Coronary artery (tissue), 2 donors: ENCODE data around the gene ST8SIA6.

Source experiments
- DNase-seq: peaks from one replicate; pipeline ENCODE4 v3.0.0-alpha.2; 2017; ENCODE audit warnings: low spot score
- H3K27ac ChIP-seq, 2 donors: fragments of 200-600 bp; sonication (generic); one replicate each; pipeline ENCODE4 v1.5.1; 2016 to 2019
- H3K4me3 ChIP-seq: fragments of 200-600 bp; sonication (generic); 2 replicates; pipeline ENCODE4 v1.5.1; 2016; ENCODE audit warnings: mild to moderate bottlenecking, moderate library complexity
- TF ChIP-seq, protein P1 (sequence below): fragments of 200-600 bp; sonication (generic); IDR thresholded peaks from one replicate; pipeline ENCODE4 v1.5.1; 2019; ENCODE audit warnings: antibody characterized with exemption

ST8SIA6 gene

DNA sequence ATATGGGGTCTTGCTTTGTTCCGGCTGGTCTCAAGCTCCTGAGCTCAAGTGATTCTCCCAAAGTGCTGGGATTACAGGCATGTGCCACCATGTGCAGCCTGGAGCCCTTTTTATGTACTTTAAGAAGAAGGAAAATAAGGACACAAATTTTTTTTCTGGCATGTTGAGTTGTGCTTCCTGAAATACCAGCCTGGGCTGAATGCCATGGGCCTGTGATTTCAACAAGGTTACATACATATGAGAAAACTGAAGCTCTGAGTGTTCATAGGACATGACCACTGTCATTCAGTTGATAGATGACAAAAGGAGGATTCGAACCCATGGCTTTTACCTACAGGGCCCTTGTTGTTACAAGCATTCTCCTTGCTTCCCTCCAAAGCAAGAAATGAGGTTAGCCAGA lies 36.1 kb downstream of the ST8SIA6 start:
- DNase-seq, result no peak
- TF ChIP-seq, protein P1, sequence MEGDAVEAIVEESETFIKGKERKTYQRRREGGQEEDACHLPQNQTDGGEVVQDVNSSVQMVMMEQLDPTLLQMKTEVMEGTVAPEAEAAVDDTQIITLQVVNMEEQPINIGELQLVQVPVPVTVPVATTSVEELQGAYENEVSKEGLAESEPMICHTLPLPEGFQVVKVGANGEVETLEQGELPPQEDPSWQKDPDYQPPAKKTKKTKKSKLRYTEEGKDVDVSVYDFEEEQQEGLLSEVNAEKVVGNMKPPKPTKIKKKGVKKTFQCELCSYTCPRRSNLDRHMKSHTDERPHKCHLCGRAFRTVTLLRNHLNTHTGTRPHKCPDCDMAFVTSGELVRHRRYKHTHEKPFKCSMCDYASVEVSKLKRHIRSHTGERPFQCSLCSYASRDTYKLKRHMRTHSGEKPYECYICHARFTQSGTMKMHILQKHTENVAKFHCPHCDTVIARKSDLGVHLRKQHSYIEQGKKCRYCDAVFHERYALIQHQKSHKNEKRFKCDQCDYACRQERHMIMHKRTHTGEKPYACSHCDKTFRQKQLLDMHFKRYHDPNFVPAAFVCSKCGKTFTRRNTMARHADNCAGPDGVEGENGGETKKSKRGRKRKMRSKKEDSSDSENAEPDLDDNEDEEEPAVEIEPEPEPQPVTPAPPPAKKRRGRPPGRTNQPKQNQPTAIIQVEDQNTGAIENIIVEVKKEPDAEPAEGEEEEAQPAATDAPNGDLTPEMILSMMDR, result no peak
- Histone ChIP-seq H3K4me3 (no peak overlapping the region), H3K27ac (no peak overlapping the region)

DNA sequence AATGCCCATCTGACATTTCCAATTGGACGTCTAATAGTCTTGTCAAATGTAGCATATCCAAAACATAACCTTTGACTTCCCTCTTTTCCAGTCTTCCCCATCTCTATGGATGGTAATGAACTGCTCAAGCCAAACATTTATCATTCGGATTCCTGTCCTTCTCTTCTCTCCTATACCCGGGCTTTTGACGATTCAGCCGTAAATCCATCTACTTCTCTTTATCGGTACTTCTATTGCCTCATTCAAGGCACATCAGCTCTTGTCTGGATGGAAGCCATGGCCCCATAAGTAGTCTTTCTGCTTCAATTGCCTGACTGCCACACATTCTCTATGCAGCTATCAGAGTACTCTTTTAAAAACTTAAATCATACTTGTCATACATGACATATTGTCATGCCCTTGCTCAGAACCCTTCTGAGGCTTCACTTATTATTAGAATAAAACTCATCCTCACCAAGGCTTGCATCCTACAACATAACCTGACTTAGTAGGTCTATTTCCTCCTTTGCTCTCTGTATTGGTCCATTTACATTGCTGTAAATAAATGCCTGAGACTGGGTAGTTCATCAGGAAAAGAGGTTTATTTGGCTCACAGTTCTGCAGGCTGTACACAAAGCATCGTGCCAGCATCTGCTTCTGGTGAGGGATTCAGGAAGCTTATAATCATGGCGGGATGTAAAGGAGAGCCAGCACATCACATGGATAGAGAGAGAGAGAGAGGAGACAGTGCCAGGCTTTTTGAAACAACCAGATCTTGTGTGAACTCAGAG lies 37.8 kb downstream of the ST8SIA6 start:
- DNase-seq, result no peak
- TF ChIP-seq, protein P1, result no peak
- H3K27ac ChIP-seq, result no peak overlapping the region
- no peak overlapping the region for H3K4me3 ChIP-seq

DNA sequence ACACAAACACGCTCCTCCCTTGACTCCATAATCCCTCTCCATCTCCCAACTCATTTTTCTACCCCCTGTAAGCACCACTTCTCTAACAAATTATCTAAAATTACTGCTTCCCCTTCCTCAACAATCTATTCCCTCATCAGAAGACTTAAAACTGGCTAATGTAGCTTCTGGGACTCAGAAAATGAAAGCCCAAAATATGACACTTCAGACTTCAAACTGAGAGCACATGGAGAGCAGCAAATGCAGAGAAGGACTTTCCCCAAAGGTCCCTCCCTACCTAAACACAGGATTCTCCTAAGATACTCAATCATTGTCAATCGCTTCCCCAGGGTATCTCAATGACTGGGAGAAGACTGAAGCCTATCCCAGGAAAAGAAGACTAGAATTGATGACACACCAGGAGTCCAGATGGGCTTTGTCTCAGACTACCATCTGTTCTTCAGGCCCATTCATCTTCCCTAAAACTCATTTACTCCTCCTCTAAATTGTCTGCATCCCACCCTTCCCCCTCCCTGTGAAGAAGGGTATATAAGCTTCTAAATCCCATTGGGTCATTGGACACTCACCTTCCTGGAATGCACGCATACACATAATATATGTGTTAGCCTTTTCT lies 39.2 kb downstream of the ST8SIA6 start:
- no peak for DNase-seq
- no peak overlapping the region for H3K27ac ChIP-seq
- H3K4me3 ChIP-seq, result no peak overlapping the region
- TF ChIP-seq, protein P1, result no peak

DNA sequence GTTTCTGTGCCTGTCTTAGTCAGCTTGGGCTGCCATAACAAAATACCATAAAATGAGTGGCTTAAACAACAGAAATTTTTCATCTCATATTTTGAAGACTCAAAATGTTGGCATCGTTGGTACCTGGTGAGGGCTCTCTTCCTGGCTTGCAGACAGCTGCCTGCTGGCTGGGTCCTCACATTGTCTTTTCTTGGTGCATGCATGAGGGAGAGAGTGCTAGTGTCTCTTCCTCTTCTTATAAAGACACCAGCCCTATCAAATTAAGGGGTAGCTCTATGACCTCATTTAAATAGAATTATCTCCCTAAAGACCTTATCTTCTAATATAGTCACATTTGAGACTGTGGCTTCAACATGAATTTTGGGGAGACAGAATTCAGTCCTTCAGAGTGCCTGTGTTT lies 39.9 kb downstream of the ST8SIA6 start:
- no peak for DNase-seq
- Histone ChIP-seq H3K4me3 (no peak overlapping the region), H3K27ac (no peak overlapping the region)
- TF ChIP-seq, protein P1, result no peak

DNA sequence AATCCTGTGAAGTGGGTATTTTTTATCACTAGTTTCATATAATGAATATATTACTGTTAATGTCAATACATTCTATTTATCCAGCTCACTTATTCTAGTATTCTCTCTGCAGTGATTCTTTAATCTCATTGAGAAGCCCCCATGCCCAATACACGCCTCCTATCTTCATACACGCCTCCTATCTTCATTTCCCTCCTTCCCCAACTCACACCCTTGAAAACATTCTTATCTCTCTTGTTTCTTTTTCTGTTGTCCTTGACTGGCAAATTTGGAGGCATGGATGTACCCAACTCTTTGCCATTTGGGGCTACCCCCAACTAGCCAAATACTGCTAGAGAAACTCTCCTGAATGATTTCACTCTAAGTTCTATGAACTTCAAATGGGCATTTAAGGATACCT lies 40.5 kb downstream of the ST8SIA6 start:
- Histone ChIP-seq H3K4me3 (no peak overlapping the region), H3K27ac (no peak overlapping the region)
- TF ChIP-seq, protein P1, result no peak
- DNase-seq, result no peak

- TF ChIP-seq, protein P1, result no peak
- Histone ChIP-seq H3K4me3 (no peak overlapping the region), H3K27ac (no peak overlapping the region)
- DNase-seq, result no peak
Observed at GRCh38 chr10:17412323-17412722, 42.1 kb downstream of the ST8SIA6 start.

GRCh38 chr10:17410907-17411306 lies 43.5 kb downstream of the ST8SIA6 start:
- no peak for DNase-seq
- TF ChIP-seq, protein P1, result no peak
- Histone ChIP-seq H3K4me3 (no peak overlapping the region), H3K27ac (no peak overlapping the region)
